HepG2 (cell line): ENCODE results near the gene ENTPD6. TPM values are rescaled to one million over a fixed set of nuclear protein-coding genes. Genes with fewer than 3 reads are reported as not detected.

ENCODE experiments used
- ATF2 ChIP-seq: sonication (generic); formaldehyde crosslinking; IDR thresholded peaks from 2 replicates; pipeline ENCODE4 v1.4.0; 2020; ENCODE audit warnings: missing genetic modification reagents
- CBX1 ChIP-seq: IDR thresholded peaks from one replicate; pipeline ENCODE4 v1.6.1; 2016; ENCODE audit warnings: antibody characterized with exemption, low read depth
- ELF1 ChIP-seq: sonication (generic); formaldehyde crosslinking; IDR thresholded peaks from 2 replicates; pipeline ENCODE4 v1.4.0; 2020; ENCODE audit warnings: missing genetic modification reagents
- FOSL1 ChIP-seq: sonication (generic); formaldehyde crosslinking; IDR thresholded peaks from 2 replicates; pipeline ENCODE4 v1.9.0; 2021; ENCODE audit warnings: missing genetic modification reagents, borderline replicate concordance
- GLI4 ChIP-seq: sonication (generic); formaldehyde crosslinking; IDR thresholded peaks from 2 replicates; pipeline ENCODE4 v1.5.1; 2020; ENCODE audit warnings: missing genetic modification reagents, mild to moderate bottlenecking, moderate library complexity, borderline replicate concordance
- KDM5B ChIP-seq: sonication (generic); formaldehyde crosslinking; IDR thresholded peaks from 2 replicates; pipeline ENCODE4 v1.4.0; 2020; ENCODE audit warnings: missing genetic modification reagents, mild to moderate bottlenecking, borderline replicate concordance
- NR3C1 ChIP-seq: sonication (generic); formaldehyde crosslinking; IDR thresholded peaks from 2 replicates; pipeline ENCODE4 v1.4.0; 2020; ENCODE audit warnings: missing genetic modification reagents
- PBX2 ChIP-seq: IDR thresholded peaks from 2 replicates; pipeline ENCODE4 v1.6.1; 2016; ENCODE audit warnings: control low read depth
- POLR2A ChIP-seq, 2 experiments: IDR thresholded peaks; 2 replicates each; pipeline ENCODE4 v1.6.1; 2011; ENCODE audit warnings: low read depth in 2 of 2, low read length in 2 of 2, mild to moderate bottlenecking in 1 of 2, moderate library complexity in 1 of 2; ENCODE audit not compliant: insufficient read depth in 1 of 2
- RBAK ChIP-seq: sonication (generic); formaldehyde crosslinking; IDR thresholded peaks from 2 replicates; pipeline ENCODE4 v1.5.1; 2020; ENCODE audit warnings: mild to moderate bottlenecking, missing genetic modification reagents
- RXRB ChIP-seq: IDR thresholded peaks from 2 replicates; pipeline ENCODE4 v1.6.1; 2016; ENCODE audit warnings: borderline replicate concordance, missing genetic modification reagents, missing compliant biosample characterization
- SETDB1 ChIP-seq: sonication (generic); formaldehyde crosslinking; IDR thresholded peaks from 2 replicates; pipeline ENCODE4 v1.5.1; 2020; ENCODE audit warnings: missing genetic modification reagents, mild to moderate bottlenecking, borderline replicate concordance
- SMC3 ChIP-seq: IDR thresholded peaks from 2 replicates; pipeline ENCODE4 v1.6.1; 2011; ENCODE audit warnings: low read length, improper control_type of control experiment
- SUZ12 ChIP-seq: fragments of 150-350 bp; IDR thresholded peaks from 2 replicates; pipeline ENCODE4 v1.6.1; 2014; ENCODE audit warnings: low read depth, low read length
- ZNF333 ChIP-seq: sonication (generic); formaldehyde crosslinking; IDR thresholded peaks from 2 replicates; pipeline ENCODE4 v1.4.0; 2020; ENCODE audit warnings: mild to moderate bottlenecking, missing genetic modification reagents, borderline replicate concordance
- ZNF691 ChIP-seq: sonication (generic); formaldehyde crosslinking; IDR thresholded peaks from 2 replicates; pipeline ENCODE4 v1.4.0; 2020; ENCODE audit warnings: missing genetic modification reagents, low read depth, mild to moderate bottlenecking, borderline replicate concordance
- ZNF83 ChIP-seq: sonication (generic); formaldehyde crosslinking; IDR thresholded peaks from 2 replicates; pipeline ENCODE4 v1.4.0; 2020; ENCODE audit warnings: missing genetic modification reagents, mild to moderate bottlenecking, borderline replicate concordance
- polyA plus RNA-seq, 8 experiments: library from polyadenylated mRNA; depleted of rRNA in 3 of 8; stranded (reverse) in 7 of 8; unstranded in 1 of 8; fragments of >200 nt; fragmentation: Illumina TruSeq in 4 of 8; extraction: Trizol in 4 of 8; gene quantifications; 2 replicates each; pipeline versions ENCODE4 v1.2.1 to v1.2.3, GENCODE V29; 2011 to 2016; ENCODE audit warnings: low read depth in 4 of 8, missing spikeins in 1 of 8, mixed read lengths in 1 of 8; ENCODE audit not compliant: insufficient read depth in 1 of 8
- total RNA-seq, 5 experiments: library from RNA; depleted of rRNA; stranded (reverse); fragments of >200 nt; fragmentation: Illumina TruSeq; extraction: Trizol; gene quantifications; 2 replicates each; pipeline ENCODE4 v1.2.3, GENCODE V29; 2016; ENCODE audit warnings: low read depth in 1 of 5
- TF ChIP-seq, protein P1 (sequence below): fragments of 450-650 bp; IDR thresholded peaks from 2 replicates; pipeline ENCODE4 v1.6.1; 2017; ENCODE audit warnings: mild to moderate bottlenecking
- TF ChIP-seq, protein P2 (sequence below): sonication (generic); formaldehyde crosslinking; IDR thresholded peaks from 2 replicates; pipeline ENCODE4 v1.8.1; 2023; ENCODE audit warnings: mild to moderate bottlenecking, missing genetic modification reagents

Gene ENTPD6
- total and polyA plus RNA-seq, 2 of the 13 experiments (the other 11 are each of a cell fraction or from before 2014, with no cell fraction given): 164 to 172 TPM

GRCh38 chr20:25247000-25247517, 51.5 kb downstream of the ENTPD6 start (continued):
- TF ChIP-seq PBX2 (CRISPR knock-in tag): no peak
- no peak for TF ChIP-seq CBX1
- TF ChIP-seq FOSL1 (CRISPR knock-in tag): no peak; the same call in 1 of the 2 replicates
- TF ChIP-seq ZNF333 (CRISPR knock-in tag): 0 out of 2 replicates have a peak, but pooled peaks have one; percentile 79
- TF ChIP-seq RXRB (CRISPR knock-in tag): peak; percentile 61; the same call in 1 of the 2 replicates
- no peak for TF ChIP-seq ZNF83 (CRISPR knock-in tag)
- TF ChIP-seq, protein P1, sequence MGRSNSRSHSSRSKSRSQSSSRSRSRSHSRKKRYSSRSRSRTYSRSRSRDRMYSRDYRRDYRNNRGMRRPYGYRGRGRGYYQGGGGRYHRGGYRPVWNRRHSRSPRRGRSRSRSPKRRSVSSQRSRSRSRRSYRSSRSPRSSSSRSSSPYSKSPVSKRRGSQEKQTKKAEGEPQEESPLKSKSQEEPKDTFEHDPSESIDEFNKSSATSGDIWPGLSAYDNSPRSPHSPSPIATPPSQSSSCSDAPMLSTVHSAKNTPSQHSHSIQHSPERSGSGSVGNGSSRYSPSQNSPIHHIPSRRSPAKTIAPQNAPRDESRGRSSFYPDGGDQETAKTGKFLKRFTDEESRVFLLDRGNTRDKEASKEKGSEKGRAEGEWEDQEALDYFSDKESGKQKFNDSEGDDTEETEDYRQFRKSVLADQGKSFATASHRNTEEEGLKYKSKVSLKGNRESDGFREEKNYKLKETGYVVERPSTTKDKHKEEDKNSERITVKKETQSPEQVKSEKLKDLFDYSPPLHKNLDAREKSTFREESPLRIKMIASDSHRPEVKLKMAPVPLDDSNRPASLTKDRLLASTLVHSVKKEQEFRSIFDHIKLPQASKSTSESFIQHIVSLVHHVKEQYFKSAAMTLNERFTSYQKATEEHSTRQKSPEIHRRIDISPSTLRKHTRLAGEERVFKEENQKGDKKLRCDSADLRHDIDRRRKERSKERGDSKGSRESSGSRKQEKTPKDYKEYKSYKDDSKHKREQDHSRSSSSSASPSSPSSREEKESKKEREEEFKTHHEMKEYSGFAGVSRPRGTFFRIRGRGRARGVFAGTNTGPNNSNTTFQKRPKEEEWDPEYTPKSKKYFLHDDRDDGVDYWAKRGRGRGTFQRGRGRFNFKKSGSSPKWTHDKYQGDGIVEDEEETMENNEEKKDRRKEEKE: no peak
- no peak; the same call in 1 of the 2 replicates for TF ChIP-seq SETDB1 (CRISPR knock-in tag)
- TF ChIP-seq RBAK (CRISPR knock-in tag): no peak
- TF ChIP-seq, protein P2, sequence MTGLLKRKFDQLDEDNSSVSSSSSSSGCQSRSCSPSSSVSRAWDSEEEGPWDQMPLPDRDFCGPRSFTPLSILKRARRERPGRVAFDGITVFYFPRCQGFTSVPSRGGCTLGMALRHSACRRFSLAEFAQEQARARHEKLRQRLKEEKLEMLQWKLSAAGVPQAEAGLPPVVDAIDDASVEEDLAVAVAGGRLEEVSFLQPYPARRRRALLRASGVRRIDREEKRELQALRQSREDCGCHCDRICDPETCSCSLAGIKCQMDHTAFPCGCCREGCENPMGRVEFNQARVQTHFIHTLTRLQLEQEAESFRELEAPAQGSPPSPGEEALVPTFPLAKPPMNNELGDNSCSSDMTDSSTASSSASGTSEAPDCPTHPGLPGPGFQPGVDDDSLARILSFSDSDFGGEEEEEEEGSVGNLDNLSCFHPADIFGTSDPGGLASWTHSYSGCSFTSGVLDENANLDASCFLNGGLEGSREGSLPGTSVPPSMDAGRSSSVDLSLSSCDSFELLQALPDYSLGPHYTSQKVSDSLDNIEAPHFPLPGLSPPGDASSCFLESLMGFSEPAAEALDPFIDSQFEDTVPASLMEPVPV (CRISPR knock-in tag): peak; percentile 68
- no peak; the same call in 1 of the 2 replicates for TF ChIP-seq ATF2 (CRISPR knock-in tag)
- TF ChIP-seq GLI4: no peak; the same call in 1 of the 2 replicates
- TF ChIP-seq KDM5B (CRISPR knock-in tag): peak; percentile 49; the same call in 1 of the 2 replicates
- TF ChIP-seq ZNF691 (CRISPR knock-in tag): peak; percentile 92
- no peak for TF ChIP-seq NR3C1
- no peak for TF ChIP-seq SUZ12
- TF ChIP-seq SMC3: 0 out of 2 replicates have a peak, but pooled peaks have one; percentile 35
- peak in 1 of 2 experiments; percentile 26; a peak in 1 of 4 replicates for TF ChIP-seq POLR2A (IDR thresholded peaks at IDR 0.05; ENCODE audit: insufficient read depth in 1 of 2, low read depth in 2 of 2, low read length in 2 of 2)
- no peak for TF ChIP-seq ELF1 (CRISPR knock-in tag)
